ENCODE measurements around the gene CCDC28A. TPM values are rescaled to one million over a fixed set of nuclear protein-coding genes. Genes with fewer than 3 reads are reported as not detected.

CCDC28A gene
- total RNA-seq, 1 experiment from 2014 or later = 12.0 TPM

- H4K20me1 ChIP-seq (ENCODE audit: insufficient read depth) = no peaks in the 10 kb centered on the region
- no peaks in the 10 kb centered on the region for H3K9me3 ChIP-seq (ENCODE audit: control insufficient read depth in 1 of 2, insufficient read depth in 1 of 2, low read depth in 1 of 2, low read length in 2 of 2)
- intact Hi-C loops (cut with micrococcal nuclease) = loop anchor here (1.0 to 5.0 kb wide), 3 partner anchors 171 to 400 kb away; partner anchors contain the start of gene REPS1
- H3K36me3 ChIP-seq (ENCODE audit: control insufficient read depth in 1 of 2, insufficient read depth in 2 of 2, low read length in 2 of 2) = no peaks in the 10 kb centered on the region
- peak overlapping the region; percentile 56 for H3K9ac ChIP-seq (ENCODE audit: low read length)
- peak overlapping the region; percentile 60 for H2AFZ ChIP-seq (ENCODE audit: low read depth, low read length, poor library complexity, severe bottlenecking)
- no peaks in the 10 kb centered on the region for H3K9me2 ChIP-seq (ENCODE audit: insufficient read depth)
- H3K4me2 ChIP-seq (ENCODE audit: low read length) = peak overlapping the region; percentile 71
- peaks cover 28 to 44% of the 10 kb centered on the region in 2 experiments for H3K4me1 ChIP-seq (ENCODE audit: control insufficient read depth in 1 of 2, insufficient read depth in 2 of 2, low read length in 2 of 2)
- ATAC-seq = peak; percentile 93
- ChIA-PET CTCF (interaction anchor here (1.9 kb wide), 1 partner anchor 547 kb away, joined by 10 read pairs; no protein-coding TSS in a partner anchor), RAD21 (ENCODE audit: low non-redundant PET in 1 of 2, low total read pairs in 2 of 2, uncharacterized antibody in 2 of 2, unreplicated experiment in 2 of 2) (no interaction called here), POLR2A (no interaction called here)
- H3K27ac ChIP-seq (ENCODE audit: low read depth, low read length) = peak overlapping the region; percentile 77
- peak overlapping the region in 1 of 2 experiments; percentile 23; a peak in 2 of 4 replicates for H3K4me3 ChIP-seq (replicated peaks in 1 of 2; ENCODE audit: low read depth in 1 of 2, low read length in 2 of 2)
- DNase-seq (ENCODE audit: low read depth, low spot score) = peak; percentile 99
- no peaks in the 10 kb centered on the region for H3K27me3 ChIP-seq (ENCODE audit: insufficient read depth, low read length)
- no TSS peak for BruUV-seq (replicated peaks)
- no peaks in the 10 kb centered on the region for H3K79me2 ChIP-seq (ENCODE audit: insufficient read depth, low read length)
- TF ChIP-seq ZFX (IDR thresholded peaks at IDR 0.05) (no peak), CEBPB (IDR thresholded peaks at IDR 0.05; ENCODE audit: low read depth) (peak; percentile 89), CTCF (IDR thresholded peaks at IDR 0.05 in 2 of 3, conservative IDR thresholded peaks at IDR 0.05 in 1 of 3; ENCODE audit: borderline replicate concordance in 1 of 3, insufficient read depth in 1 of 3, low read depth in 2 of 3, low read length in 2 of 3) (no peak), EZH2phosphoT487 (IDR thresholded peaks at IDR 0.05; ENCODE audit: borderline replicate concordance) (no peak), FOSL1 (IDR thresholded peaks at IDR 0.05; ENCODE audit: low read depth) (peak; percentile 96), EGR1 (IDR thresholded peaks at IDR 0.05; ENCODE audit: low read depth) (peak; percentile 59), REST (IDR thresholded peaks at IDR 0.05; ENCODE audit: low read depth) (no peak), ZBTB33 (IDR thresholded peaks at IDR 0.05; ENCODE audit: extremely low read depth, insufficient replicate concordance, low read length) (peak; percentile 67), EZH2 (IDR thresholded peaks at IDR 0.05) (no peak), ELF1 (IDR thresholded peaks at IDR 0.05; ENCODE audit: borderline replicate concordance, low read depth) (no peak; the same call in 1 of the 2 replicates), POLR2A (IDR thresholded peaks at IDR 0.05; ENCODE audit: borderline replicate concordance, extremely low read depth, insufficient read depth, insufficient read length) (no peak), YY1 (IDR thresholded peaks at IDR 0.05; ENCODE audit: extremely low read depth, insufficient replicate concordance, low read depth, low read length) (peak; percentile 74), TCF7L2 (IDR thresholded peaks at IDR 0.05; ENCODE audit: borderline replicate concordance, extremely low read depth, insufficient read depth, insufficient read length) (no peak), RAD21 (IDR thresholded peaks at IDR 0.05; ENCODE audit: low read depth) (peak; percentile 53), POLR2AphosphoS5 (IDR thresholded peaks at IDR 0.05; ENCODE audit: low read depth, low read length) (peak; percentile 81), ATF3 (IDR thresholded peaks at IDR 0.05) (peak; percentile 72), MAX (IDR thresholded peaks at IDR 0.05) (peak; percentile 87), JUND (IDR thresholded peaks at IDR 0.05) (peak; percentile 96), SP1 (IDR thresholded peaks at IDR 0.05; ENCODE audit: low read depth) (peak; percentile 99), ZNF274 (IDR thresholded peaks at IDR 0.05; ENCODE audit: low read depth, low read length) (no peak), SRF (IDR thresholded peaks at IDR 0.05; ENCODE audit: low read depth) (peak; percentile 89)
Measured at GRCh38 chr6:138817799-138818198, 44.2 kb downstream of the CCDC28A start.

All from HCT116 (cell line).